ENCODE results near the gene FLNB.
A peak's percentile ranks its signal among the peaks of the same experiment; 100 is the strongest.

Gene FLNB

GRCh38 chr3:57992452-57993213 lies 15.6 kb upstream of the FLNB start:
- no peak for TF ChIP-seq CTCF (IDR thresholded peaks at IDR 0.05; ENCODE audit: low read depth, low read length)
- H3K4me3 ChIP-seq (replicated peaks in 1 of 2; ENCODE audit: low read depth in 2 of 2, low read length in 2 of 2) = no peak overlapping the region
- DNase-seq (ENCODE audit: low read depth in 2 of 2) = peak in 1 of 2 donors; percentile 39

GRCh38 chr3:57998366-57999283 lies 9.6 kb upstream of the FLNB start:
- TF ChIP-seq CTCF (IDR thresholded peaks at IDR 0.05; ENCODE audit: low read depth, low read length) = no peak
- H3K4me3 ChIP-seq (replicated peaks in 1 of 2; ENCODE audit: low read depth in 2 of 2, low read length in 2 of 2) = peak overlapping the region in 1 of 2 donors; percentile 7
- DNase-seq (ENCODE audit: low read depth in 2 of 2) = peak; percentile 50 to 53

GRCh38 chr3:57999417-58000115 lies 8.7 kb upstream of the FLNB start:
- TF ChIP-seq CTCF (IDR thresholded peaks at IDR 0.05; ENCODE audit: low read depth, low read length) = no peak
- DNase-seq (ENCODE audit: low read depth in 2 of 2) = peak in 1 of 2 donors; percentile 66

GRCh38 chr3:58000306-58001085 lies 7.7 kb upstream of the FLNB start:
- TF ChIP-seq CTCF (IDR thresholded peaks at IDR 0.05; ENCODE audit: low read depth, low read length) = no peak
- no peak for DNase-seq (ENCODE audit: low read depth in 2 of 2)
- no peak overlapping the region for H3K4me3 ChIP-seq (replicated peaks in 1 of 2; ENCODE audit: low read depth in 2 of 2, low read length in 2 of 2)

More at GRCh38 chr3:57999417-58000115, 8.7 kb upstream of the FLNB start:
- H3K4me3 ChIP-seq (replicated peaks in 1 of 2; ENCODE audit: low read depth in 2 of 2, low read length in 2 of 2) = no peak overlapping the region

GRCh38 chr3:58001086-58001467 lies 7.1 kb upstream of the FLNB start:
- no peak for TF ChIP-seq CTCF (IDR thresholded peaks at IDR 0.05; ENCODE audit: low read depth, low read length)

GRCh38 chr3:58001979-58002378 lies 6.2 kb upstream of the FLNB start:
- DNase-seq (ENCODE audit: low read depth in 2 of 2) = no peak
- no peak overlapping the region for H3K4me3 ChIP-seq (replicated peaks in 1 of 2; ENCODE audit: low read depth in 2 of 2, low read length in 2 of 2)
- no peak for TF ChIP-seq CTCF (IDR thresholded peaks at IDR 0.05; ENCODE audit: low read depth, low read length)

More at GRCh38 chr3:58001086-58001467, 7.1 kb upstream of the FLNB start:
- H3K4me3 ChIP-seq (replicated peaks in 1 of 2; ENCODE audit: low read depth in 2 of 2, low read length in 2 of 2) = no peak overlapping the region
- no peak for DNase-seq (ENCODE audit: low read depth in 2 of 2)

All from cardiac fibroblast (primary cell).